HEK293T (cell line): Measurements from ENCODE around the gene REEP6.

Experiments
- CTBP1 ChIP-seq: fragments of 450-650 bp; IDR thresholded peaks from 2 replicates; pipeline ENCODE4 v1.6.1; 2016; ENCODE audit warnings: borderline replicate concordance
- ELF4 ChIP-seq: fragments of 450-650 bp; IDR thresholded peaks from 2 replicates; pipeline ENCODE4 v1.6.1; 2017; ENCODE audit warnings: antibody characterized with exemption
- TARDBP ChIP-seq: fragments of 450-650 bp; IDR thresholded peaks from 2 replicates; pipeline ENCODE4 v1.6.1; 2016
- ZNF384 ChIP-seq: fragments of 450-650 bp; IDR thresholded peaks from 2 replicates; pipeline ENCODE4 v1.6.1; 2016

- no peak for TF ChIP-seq CTBP1
- TF ChIP-seq TARDBP = no peak
- TF ChIP-seq ZNF384 = no peak
- no peak for TF ChIP-seq ELF4
Measured at GRCh38 chr19:1455336-1456120, 35.5 kb upstream of the REEP6 start.
